Activated T-helper 2 cell treated with anti-CD3 and anti-CD28 coated beads, Interferon-gamma antibody, Interleukin-2, Interleukin-4, amounts not matched to agents 10 μg/mL and 5 μg/mL and 100 μg/mL, durations not matched to agents 14 hours and 24 hours and 36 hours (primary cell): ENCODE results near the gene PEX13. TPM values are rescaled to one million over a fixed set of nuclear protein-coding genes. Genes with fewer than 3 reads are reported as not detected.

Experiments used
- DNase-seq: peaks from one replicate; pipeline ENCODE4 v3.0.0; 2021; ENCODE audit warnings: low spot score
- H3K27ac Mint-ChIP-seq: one replicate; pipeline ENCODE4 v1.8.0; 2021; ENCODE audit warnings: mixed read lengths
- H3K27me3 Mint-ChIP-seq: one replicate; pipeline ENCODE4 v1.8.0; 2021; ENCODE audit warnings: low read depth, mixed read lengths
- H3K36me3 Mint-ChIP-seq: one replicate; pipeline ENCODE4 v1.8.0; 2021; ENCODE audit warnings: low read depth, mixed read lengths
- H3K4me1 Mint-ChIP-seq: one replicate; pipeline ENCODE4 v1.8.0; 2021; ENCODE audit warnings: low read depth, mixed read lengths
- H3K4me3 Mint-ChIP-seq: one replicate; pipeline ENCODE4 v1.8.0; 2021; ENCODE audit warnings: low read depth, mild to moderate bottlenecking, moderate library complexity, mixed read lengths
- H3K9me3 Mint-ChIP-seq: one replicate; pipeline ENCODE4 v1.8.0; 2021; ENCODE audit warnings: mixed read lengths
- intact Hi-C: fragments of 100-400 bp; cut with micrococcal nuclease; formaldehyde crosslinking; loops from one replicate; pipeline ENCODE4 v1.15.1; 2023
- total RNA-seq: library from RNA; stranded (reverse); gene quantifications from 2 replicates; pipeline ENCODE4 v1.2.3, GENCODE V29; 2022

The PEX13 gene
- total RNA-seq, 1 donor from 2014 or later, result 17.9 TPM

GRCh38 chr2:61045226-61045625 is 27.7 kb downstream of the PEX13 start:
- no peaks in the 10 kb centered on the region for H3K27me3 Mint-ChIP-seq
- H3K27ac Mint-ChIP-seq, result no peak overlapping the region
- no peak overlapping the region for H3K4me3 Mint-ChIP-seq
- no peak for DNase-seq
- no peaks in the 10 kb centered on the region for H3K9me3 Mint-ChIP-seq
- H3K36me3 Mint-ChIP-seq, result peaks cover 47% of the 10 kb centered on the region
- intact Hi-C loops, result no loop called here
- peaks cover 3% of the 10 kb centered on the region for H3K4me1 Mint-ChIP-seq

- H3K4me1 Mint-ChIP-seq, result peaks cover 3% of the 10 kb centered on the region
- no peak overlapping the region for H3K4me3 Mint-ChIP-seq
- no peak overlapping the region for H3K27ac Mint-ChIP-seq
Observed at GRCh38 chr2:61045999-61046398, 28.5 kb downstream of the PEX13 start.

GRCh38 chr2:61055557-61055956 is 38.0 kb downstream of the PEX13 start:
- Mint-ChIP-seq H3K36me3 (peaks cover 18% of the 10 kb centered on the region), H3K9me3 (no peaks in the 10 kb centered on the region), H3K27me3 (no peaks in the 10 kb centered on the region), H3K4me3 (no peak overlapping the region), H3K27ac (peak overlapping the region; percentile 12), H3K4me1 (peaks cover 2% of the 10 kb centered on the region)
- intact Hi-C loops, result no loop called here
- DNase-seq, result no peak

More at GRCh38 chr2:61045999-61046398, 28.5 kb downstream of the PEX13 start:
- Mint-ChIP-seq H3K27me3 (no peaks in the 10 kb centered on the region), H3K9me3 (no peaks in the 10 kb centered on the region), H3K36me3 (peaks cover 50% of the 10 kb centered on the region)
- DNase-seq, result no peak
- intact Hi-C loops, result no loop called here

- H3K4me1 Mint-ChIP-seq, result peaks cover 2% of the 10 kb centered on the region
- intact Hi-C loops, result no loop called here
- no peak overlapping the region for H3K4me3 Mint-ChIP-seq
- no peaks in the 10 kb centered on the region for H3K27me3 Mint-ChIP-seq
- no peak for DNase-seq
- no peak overlapping the region for H3K27ac Mint-ChIP-seq
- no peaks in the 10 kb centered on the region for H3K9me3 Mint-ChIP-seq
- H3K36me3 Mint-ChIP-seq, result peaks cover 12% of the 10 kb centered on the region
Observed at GRCh38 chr2:61057562-61057961, 40.0 kb downstream of the PEX13 start.

GRCh38 chr2:61059382-61059781 is 41.9 kb downstream of the PEX13 start:
- no peak overlapping the region for H3K4me3 Mint-ChIP-seq
- no peaks in the 10 kb centered on the region for H3K27me3 Mint-ChIP-seq
- intact Hi-C loops, result no loop called here
- peaks cover 4% of the 10 kb centered on the region for H3K4me1 Mint-ChIP-seq
- no peaks in the 10 kb centered on the region for H3K9me3 Mint-ChIP-seq
- no peak overlapping the region for H3K27ac Mint-ChIP-seq
- no peak for DNase-seq
- H3K36me3 Mint-ChIP-seq, result peaks cover 12% of the 10 kb centered on the region

GRCh38 chr2:61065714-61066709 is 48.5 kb downstream of the PEX13 start, which contains the start of gene SANBR:
Gene SANBR (plus strand): TSS chr2:61065871. CDS start chr2:61070351, 4,480 bp downstream.
- intact Hi-C loops, result loop anchor here (1.0 to 2.0 kb wide), 3 partner anchors 49 to 473 kb away; partner anchors contain the start of genes PEX13 and XPO1
- DNase-seq, result peak; percentile 84
- H3K36me3 Mint-ChIP-seq, result peaks cover 4% of the 10 kb centered on the region
- peak within 1 kb of the TSS; percentile 85 for H3K27ac Mint-ChIP-seq
- H3K27me3 Mint-ChIP-seq, result no peaks in the 10 kb centered on the region
- H3K9me3 Mint-ChIP-seq, result no peaks in the 10 kb centered on the region
- peaks cover 12% of the 10 kb centered on the region for H3K4me1 Mint-ChIP-seq
- peak within 1 kb of the TSS; percentile 94 for H3K4me3 Mint-ChIP-seq

- no peak overlapping the region for H3K4me3 Mint-ChIP-seq
- peaks cover 13% of the 10 kb centered on the region for H3K36me3 Mint-ChIP-seq
- no peak overlapping the region for H3K27ac Mint-ChIP-seq
- DNase-seq, result no peak
- no peaks in the 10 kb centered on the region for H3K4me1 Mint-ChIP-seq
- H3K27me3 Mint-ChIP-seq, result no peaks in the 10 kb centered on the region
- no peaks in the 10 kb centered on the region for H3K9me3 Mint-ChIP-seq
- intact Hi-C loops, result no loop called here
Observed at GRCh38 chr2:61074100-61074499, 56.6 kb downstream of the PEX13 start.

- no peaks in the 10 kb centered on the region for H3K4me1 Mint-ChIP-seq
- H3K27ac Mint-ChIP-seq, result no peak overlapping the region
- H3K27me3 Mint-ChIP-seq, result no peaks in the 10 kb centered on the region
- H3K4me3 Mint-ChIP-seq, result no peak overlapping the region
- peaks cover 11% of the 10 kb centered on the region for H3K36me3 Mint-ChIP-seq
- DNase-seq, result no peak
- H3K9me3 Mint-ChIP-seq, result no peaks in the 10 kb centered on the region
- intact Hi-C loops, result no loop called here
Observed at GRCh38 chr2:61085883-61086282, 68.4 kb downstream of the PEX13 start.

GRCh38 chr2:61089797-61090196 is 72.3 kb downstream of the PEX13 start:
- DNase-seq, result no peak
- H3K9me3 Mint-ChIP-seq, result no peaks in the 10 kb centered on the region
- H3K27me3 Mint-ChIP-seq, result no peaks in the 10 kb centered on the region
- H3K36me3 Mint-ChIP-seq, result peaks cover 5% of the 10 kb centered on the region
- intact Hi-C loops, result no loop called here
- H3K27ac Mint-ChIP-seq, result no peak overlapping the region
- no peak overlapping the region for H3K4me3 Mint-ChIP-seq
- no peaks in the 10 kb centered on the region for H3K4me1 Mint-ChIP-seq

GRCh38 chr2:61090386-61090921 is 72.9 kb downstream of the PEX13 start:
- Mint-ChIP-seq H3K4me3 (no peak overlapping the region), H3K9me3 (no peaks in the 10 kb centered on the region), H3K27me3 (no peaks in the 10 kb centered on the region), H3K4me1 (no peaks in the 10 kb centered on the region), H3K36me3 (peaks cover 4% of the 10 kb centered on the region), H3K27ac (no peak overlapping the region)
- no peak for DNase-seq
- intact Hi-C loops, result no loop called here

- no peak for DNase-seq
- Mint-ChIP-seq H3K36me3 (peaks cover 6% of the 10 kb centered on the region), H3K27ac (no peak overlapping the region), H3K4me1 (peaks cover 8% of the 10 kb centered on the region), H3K9me3 (no peaks in the 10 kb centered on the region), H3K27me3 (no peaks in the 10 kb centered on the region), H3K4me3 (no peak overlapping the region)
- intact Hi-C loops, result no loop called here
Observed at GRCh38 chr2:61091485-61091884, 74.0 kb downstream of the PEX13 start.

- Mint-ChIP-seq H3K4me3 (no peak overlapping the region), H3K27me3 (no peaks in the 10 kb centered on the region), H3K36me3 (peaks cover 4% of the 10 kb centered on the region), H3K4me1 (peaks cover 8% of the 10 kb centered on the region), H3K9me3 (no peaks in the 10 kb centered on the region), H3K27ac (no peak overlapping the region)
- intact Hi-C loops, result no loop called here
- no peak for DNase-seq
Observed at GRCh38 chr2:61096438-61096837, 78.9 kb downstream of the PEX13 start.

- Mint-ChIP-seq H3K36me3 (peaks cover 3% of the 10 kb centered on the region), H3K4me1 (peaks cover 7% of the 10 kb centered on the region), H3K27ac (no peak overlapping the region), H3K4me3 (no peak overlapping the region), H3K27me3 (no peaks in the 10 kb centered on the region), H3K9me3 (no peaks in the 10 kb centered on the region)
- intact Hi-C loops, result no loop called here
- no peak for DNase-seq
Observed at GRCh38 chr2:61100801-61101200, 83.3 kb downstream of the PEX13 start.
